Activated CD8-positive, alpha-beta memory T cell treated with anti-CD3 and anti-CD28 coated beads for 4 hours (primary cell): Measurements from ENCODE around the gene PALM3.

Experiments used
- DNase-seq, 2 donors: peaks; one replicate each; pipeline ENCODE4 v3.0.0-alpha.2; 2020; ENCODE audit warnings: low read depth in 2 of 2

The PALM3 gene

DNA sequence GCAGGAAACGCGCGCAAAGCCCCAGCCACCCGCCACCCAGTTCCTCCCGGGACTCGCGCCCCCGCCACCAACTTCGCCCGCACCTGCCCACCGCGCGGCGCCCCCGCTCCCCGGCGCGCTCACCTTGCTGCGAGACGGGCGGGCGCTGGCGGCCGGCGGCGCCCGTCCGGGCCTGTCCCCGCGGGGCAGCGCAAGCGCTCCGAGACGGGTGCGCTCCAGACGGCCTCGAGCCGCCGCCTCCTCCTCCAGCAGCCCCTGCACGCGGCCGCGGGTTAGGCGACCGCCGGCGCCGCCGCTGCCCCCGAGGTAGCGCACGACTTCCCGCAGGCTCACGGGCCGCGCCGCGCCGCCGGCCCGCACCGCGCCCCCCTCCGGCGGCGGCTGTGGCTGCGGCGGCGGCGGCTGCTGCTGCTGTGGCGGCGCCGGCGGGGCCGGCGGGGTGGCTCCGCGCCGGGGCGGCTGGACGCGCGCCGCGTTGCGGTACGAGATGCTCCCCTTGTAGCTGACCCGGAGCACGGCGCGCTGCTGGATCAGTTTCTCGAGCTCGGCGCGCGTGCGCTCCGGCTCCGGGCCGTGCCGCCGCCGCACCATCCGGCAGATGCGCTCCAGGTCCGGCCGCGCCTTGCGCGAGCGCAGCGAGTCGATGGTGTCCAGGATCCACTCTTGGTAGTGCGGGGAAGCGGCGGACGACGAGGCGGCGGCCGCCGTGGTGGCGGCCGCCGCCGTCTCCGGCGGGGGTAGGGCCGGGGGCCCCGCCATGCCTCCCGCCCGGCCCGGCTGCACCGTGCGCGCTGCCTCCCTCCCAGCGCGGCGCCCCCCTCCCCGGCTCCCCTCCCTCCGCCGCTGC is 28.0 kb upstream of the PALM3 start:
- no peak for DNase-seq

DNA sequence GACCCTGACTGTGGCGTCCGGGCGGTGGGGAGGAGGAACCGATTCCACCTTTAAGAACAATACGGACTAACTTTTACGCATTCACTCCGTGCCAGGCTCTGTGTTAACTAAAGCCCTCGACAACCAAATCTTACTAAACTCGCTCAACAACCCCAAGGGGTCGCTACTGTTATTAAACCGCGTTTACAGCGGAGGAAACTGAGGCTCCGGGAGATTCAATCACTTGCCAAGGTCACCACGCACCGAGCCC is 27.5 kb upstream of the PALM3 start:
- no peak for DNase-seq

DNA sequence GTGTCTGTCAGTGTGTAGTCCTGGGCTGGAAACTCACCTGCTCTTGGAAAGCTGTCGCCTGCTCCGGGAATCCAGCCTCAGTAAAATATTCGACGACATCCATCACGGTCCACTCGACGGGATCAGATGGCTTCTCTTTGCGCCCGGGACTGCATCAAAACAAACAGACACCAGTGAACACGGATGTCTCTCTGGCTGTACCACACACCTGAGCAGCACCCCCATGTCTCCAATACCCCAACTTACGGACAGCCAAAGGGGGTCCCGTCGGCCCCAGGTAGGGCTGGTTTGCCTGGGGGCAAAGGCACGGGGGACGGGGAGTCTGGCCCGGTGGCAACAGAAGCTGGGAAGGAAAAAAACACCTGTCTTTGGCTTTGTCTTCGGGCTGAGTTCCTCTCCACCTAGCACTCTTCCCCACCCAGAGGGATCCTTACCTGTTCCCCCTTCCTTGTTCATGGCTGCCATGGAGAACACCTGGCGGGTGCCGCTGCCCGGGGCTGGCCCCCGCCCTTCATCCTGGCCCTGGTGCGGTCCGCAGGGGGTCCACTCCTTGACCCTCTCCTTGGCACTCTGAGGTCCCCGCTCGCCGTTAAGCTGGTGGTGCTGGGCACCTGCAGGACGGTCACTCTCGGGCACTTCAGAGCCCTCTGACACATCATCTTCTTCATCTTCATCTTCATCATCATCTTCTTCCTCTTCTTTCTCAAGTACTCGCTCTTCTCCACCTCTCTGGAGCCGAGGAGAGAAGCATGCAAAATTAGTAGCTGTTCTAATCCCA is 26.9 kb upstream of the PALM3 start:
- no peak for DNase-seq

DNA sequence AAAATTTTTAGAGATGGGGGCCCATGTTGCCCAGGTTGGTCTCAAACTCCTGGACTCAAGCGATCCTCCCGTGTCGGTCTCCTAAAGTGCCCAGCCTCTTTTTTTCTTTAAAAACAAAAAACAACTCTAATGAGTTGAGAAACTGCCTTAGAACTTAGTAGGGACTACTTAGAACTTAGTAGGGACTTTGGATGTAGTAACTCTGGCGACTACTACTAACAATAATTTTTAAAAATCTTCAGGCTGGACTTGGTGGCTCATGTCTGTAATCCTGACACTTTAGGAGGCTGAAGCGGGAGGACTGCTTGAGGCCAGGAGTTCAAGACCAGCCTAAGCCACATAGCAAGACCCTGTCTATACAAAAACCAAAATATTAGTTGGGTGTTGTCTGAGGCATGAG is 24.2 kb upstream of the PALM3 start:
- no peak for DNase-seq

DNA sequence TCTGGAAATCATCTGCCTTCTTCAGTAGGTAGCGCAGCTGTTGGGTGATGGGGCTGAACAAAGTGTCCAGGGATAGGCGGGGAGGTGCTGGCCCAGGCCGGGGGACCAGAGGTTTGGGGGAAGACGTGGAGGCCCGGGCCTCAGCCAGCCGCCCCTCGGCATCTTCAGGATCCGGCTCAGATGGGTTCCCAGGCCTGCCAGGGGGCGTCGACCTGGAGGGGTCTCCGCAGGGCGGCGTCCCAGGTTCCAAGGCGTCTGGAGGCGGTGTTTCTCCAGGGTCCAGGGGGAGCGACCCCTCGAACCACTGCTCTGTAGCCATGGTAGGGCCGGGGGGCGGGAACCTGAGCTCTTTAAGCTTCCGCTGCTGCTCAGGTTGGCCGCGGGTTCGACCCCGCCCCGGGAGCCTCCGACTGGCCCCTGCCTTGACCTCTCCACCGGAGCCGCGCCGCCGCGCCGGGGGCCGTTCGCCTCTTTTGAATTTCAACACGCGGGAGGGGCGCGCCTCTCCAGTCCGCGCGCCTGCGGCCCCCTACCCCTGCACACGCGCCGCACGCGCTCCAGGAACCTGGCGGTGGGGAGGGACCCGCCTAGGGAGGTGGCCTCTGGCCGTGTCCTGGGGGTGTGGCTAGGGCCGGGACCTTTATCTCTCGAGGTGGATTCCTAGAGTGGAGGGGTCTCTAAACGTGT is 23.6 kb upstream of the PALM3 start, which contains the start of gene C19orf67:
Gene C19orf67, minus strand, starts transcription at position 475 of the 687 bp plus-strand sequence. Its CDS starts 156 bp downstream, at position 319.
- no peak for DNase-seq

DNA sequence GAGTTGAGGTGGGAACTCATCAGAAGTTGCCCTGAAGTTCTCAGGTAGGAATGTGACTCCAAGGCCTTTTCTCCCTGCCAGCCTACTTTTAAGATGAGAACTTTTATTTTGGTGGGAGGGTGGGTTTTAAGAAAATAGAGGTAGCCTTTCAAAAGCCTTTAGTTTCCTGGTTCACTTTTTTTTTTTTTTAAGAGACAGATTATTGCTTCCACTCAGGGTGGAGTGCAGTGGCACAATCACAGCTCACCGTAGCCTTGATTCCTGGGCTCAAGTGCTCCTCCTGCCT is 20.7 kb upstream of the PALM3 start:
- DNase-seq, result no peak

DNA sequence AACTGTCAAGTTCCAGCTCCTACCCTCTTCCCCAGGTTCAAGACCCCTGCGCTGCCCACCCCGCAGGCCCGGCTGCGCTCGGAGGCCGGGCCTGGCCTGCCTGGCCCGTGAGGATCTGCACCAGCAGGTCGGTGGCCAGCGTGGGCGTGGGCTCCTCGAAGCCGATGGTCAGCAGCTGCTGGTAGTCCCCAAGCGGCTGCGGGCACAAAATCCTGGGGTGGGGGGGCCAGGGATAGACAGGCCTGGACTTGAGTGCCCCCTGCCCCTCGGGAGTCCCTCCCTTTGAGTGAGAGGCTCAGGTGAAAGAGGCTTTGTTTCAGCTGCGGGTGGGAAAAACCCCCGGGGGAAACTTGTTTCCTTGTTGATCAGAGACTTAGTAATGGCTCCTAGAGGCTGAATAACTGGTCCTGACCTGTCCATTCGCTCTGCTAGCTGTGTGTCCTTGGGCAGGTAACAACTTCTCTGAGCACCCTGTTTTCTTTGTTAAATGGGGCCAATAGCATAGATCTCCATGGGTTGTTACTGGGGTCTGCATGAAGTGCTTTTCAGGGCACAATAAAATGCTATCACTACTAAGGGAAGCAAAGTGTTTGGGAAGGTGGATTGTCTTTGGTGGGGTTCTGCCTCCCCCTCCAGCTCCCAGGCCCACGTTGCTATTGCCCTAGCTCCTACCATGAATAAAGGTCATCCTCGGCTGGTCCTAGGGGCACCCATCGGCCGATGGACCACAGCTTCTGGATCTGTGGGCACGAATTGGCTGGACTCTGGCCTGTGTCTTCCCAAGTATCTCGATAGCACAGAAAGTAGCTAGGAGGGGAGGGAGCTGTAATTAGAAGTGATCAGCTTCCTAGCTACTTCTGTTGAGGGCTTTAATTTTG is 20.2 kb upstream of the PALM3 start:
- no peak for DNase-seq

DNA sequence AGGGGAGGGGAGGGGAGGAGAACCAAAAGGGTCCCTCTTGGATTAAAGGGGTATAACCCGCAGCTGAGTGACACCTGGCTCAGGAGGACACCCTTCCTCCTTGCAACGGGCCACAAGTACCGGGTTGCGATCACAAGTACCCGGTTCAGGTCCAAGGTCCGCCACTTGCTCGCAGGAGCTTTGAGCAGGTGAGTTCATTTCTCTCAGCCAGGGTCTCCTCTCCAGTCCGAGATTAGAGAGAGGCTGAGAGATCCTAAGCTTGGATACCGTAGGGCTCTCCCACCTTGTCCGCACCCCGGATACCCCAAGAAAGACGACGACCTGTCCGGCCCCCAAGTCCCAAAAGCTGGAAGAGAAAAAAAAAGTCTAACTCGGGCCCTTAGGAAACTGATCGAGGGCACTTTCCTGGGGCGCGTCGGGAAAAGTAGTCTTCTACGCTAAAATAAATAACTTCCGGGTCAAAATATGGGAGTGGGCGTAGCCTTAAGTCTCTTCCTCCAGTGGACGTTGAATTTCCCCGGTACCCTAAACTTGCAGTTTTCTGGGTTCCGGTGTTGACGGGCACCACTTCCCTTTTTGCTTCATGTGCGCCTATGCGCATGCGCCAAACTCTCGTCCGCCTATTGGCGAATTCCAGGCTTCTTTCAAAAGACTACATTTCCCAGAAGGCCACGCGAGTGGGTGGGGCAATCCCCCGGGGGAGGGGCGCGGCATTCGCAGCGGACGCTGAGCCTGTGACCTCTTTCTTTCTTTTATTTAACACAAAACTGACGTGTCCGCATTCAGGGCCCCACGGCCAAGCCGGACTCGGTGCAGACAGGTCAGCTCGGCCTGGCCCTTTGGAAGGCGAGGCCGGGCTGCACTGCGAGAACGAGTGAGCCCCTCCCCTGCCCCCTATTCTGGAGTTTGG is 19.3 kb upstream of the PALM3 start:
- DNase-seq, result peak; percentile 99

DNA sequence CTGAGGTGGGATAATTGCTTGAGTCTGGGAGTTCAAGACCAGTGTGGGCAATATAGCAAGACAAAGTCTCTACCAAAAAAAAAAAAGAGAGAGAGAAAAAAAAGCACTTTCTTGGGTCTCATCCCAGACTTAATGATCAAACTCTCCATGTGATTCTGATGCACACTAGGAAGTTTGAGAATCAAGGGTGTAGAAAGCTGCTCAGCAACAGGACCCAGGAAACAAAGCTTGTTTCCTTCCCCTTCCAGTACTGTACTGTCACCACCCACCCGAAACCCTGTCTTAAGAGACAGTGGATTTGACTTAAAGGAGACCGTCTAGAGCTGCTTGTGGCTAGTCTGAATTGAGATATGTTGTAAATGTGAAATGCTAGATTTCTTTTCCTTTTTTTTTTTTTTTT is 16.5 kb upstream of the PALM3 start:
- DNase-seq, result no peak

DNA sequence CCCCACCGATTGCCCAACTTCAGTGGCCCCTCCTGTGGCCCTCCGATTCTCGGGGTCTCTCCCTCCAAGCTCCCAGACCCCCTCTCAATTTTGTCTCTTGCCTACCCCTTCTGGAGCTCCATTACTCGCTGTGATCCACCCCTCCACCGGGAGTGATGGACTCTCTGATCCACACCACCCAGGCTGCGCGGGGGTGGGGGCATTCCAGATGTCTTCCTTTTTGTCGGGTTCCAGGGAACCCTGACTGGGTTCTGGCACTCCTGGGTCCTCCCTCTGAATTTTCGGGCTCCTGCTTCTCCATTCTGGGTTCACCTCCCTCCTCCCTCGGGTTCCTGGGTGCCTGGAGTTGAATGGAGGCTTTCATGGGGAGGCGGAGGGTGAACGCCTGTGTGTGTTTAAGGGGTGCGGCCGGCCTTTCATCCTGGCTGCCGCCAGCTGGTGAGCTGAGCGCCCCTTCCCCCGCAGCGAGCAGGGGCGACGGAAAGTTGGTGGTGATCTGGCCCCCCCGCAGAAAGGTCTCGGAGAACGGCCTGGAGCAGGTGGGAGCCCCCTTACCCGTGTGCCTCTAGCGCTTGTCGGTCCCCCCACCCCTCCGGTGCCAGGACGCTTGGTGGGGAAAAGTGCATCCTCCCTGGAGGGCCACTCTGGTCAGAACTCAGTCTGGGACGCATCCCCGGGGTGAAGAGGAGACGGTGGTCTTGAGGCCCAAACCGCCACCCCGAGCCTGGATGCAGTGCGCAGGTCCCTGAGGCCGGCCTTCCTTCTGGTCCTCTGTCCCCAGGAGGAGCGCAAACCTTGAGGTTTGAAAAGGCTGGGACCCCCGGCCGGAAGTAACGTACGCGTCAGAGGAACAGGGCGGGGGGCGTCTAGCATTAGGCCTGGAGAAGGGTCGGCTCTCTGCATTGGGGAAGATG is 12.3 kb upstream of the PALM3 start:
- DNase-seq, result no peak

DNA sequence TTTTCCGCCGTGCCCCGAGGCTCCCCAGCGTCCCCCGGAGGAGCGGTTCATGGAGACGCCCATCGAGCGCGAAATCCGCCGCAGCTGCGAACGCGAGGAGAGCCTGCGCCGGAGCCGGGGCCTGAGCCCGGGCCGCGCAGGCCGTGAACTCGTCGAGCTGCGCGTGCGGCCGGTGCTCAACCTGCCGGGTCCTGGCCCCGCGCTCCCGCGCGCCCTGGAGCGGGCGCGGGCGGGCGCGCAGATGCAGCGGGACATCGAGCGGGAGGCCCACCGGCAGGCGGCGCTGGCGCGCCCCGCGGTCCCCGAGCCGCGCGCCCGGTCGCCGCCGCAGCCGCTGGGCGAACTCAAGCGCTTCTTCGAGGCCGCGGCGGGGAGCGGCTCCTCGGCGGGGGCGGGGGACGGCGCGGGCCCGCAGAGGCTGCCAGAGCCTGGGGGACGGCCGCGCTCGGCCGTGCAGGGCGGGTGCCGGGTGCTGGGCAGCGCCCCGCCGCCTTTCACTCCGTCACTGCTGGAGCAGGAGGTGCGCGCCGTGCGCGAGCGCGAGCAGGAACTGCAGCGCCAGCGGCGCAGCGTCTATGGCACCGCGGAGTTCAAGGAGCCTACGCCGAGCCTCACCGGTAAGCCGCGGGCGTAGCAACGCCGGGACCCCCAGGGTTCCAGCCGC is 11.5 kb upstream of the PALM3 start:
- DNase-seq, result peak in 1 of 2 donors; percentile 36

DNA sequence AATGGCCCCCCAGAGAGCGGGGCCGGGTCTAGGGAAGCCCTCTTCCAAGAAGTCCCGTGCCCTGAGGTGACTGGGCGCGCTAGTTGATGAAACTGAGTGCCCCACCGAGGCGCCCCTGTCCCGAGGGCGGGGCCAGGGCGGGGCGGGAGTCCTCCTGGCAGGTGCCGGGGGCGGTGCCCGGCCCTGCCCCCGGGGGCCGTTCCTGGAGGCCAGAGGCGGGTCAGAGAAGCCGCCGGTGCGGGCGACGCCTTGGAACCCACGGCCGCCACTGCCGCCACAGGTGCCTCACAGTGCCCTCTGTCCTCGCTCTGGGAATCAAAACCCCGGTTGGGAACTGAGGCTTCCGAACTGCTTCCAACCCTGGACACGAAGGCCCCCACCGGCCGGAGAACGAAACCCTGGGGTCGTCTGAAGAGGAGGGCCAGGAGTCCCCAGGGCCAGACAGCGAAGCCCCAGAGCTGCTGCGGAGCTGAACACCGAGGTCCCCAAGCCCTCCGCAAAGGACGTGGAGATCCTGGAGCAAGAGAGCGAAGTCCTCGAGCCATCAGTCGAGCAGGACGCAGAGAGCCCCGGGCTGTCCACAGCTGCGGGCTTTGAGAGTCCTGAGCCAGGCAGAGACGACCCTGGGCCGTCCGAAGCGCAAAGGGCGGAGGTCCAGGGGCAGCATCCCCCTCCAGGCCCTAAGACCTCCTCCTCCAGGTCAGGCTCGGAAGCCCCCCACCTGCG is 10.8 kb upstream of the PALM3 start, which contains the start of gene MISP3:
Gene MISP3, plus strand, starts transcription at position 252 of the 726 bp plus-strand sequence. CDS start 524 bp downstream, outside the sequence.
- DNase-seq, result no peak

DNA sequence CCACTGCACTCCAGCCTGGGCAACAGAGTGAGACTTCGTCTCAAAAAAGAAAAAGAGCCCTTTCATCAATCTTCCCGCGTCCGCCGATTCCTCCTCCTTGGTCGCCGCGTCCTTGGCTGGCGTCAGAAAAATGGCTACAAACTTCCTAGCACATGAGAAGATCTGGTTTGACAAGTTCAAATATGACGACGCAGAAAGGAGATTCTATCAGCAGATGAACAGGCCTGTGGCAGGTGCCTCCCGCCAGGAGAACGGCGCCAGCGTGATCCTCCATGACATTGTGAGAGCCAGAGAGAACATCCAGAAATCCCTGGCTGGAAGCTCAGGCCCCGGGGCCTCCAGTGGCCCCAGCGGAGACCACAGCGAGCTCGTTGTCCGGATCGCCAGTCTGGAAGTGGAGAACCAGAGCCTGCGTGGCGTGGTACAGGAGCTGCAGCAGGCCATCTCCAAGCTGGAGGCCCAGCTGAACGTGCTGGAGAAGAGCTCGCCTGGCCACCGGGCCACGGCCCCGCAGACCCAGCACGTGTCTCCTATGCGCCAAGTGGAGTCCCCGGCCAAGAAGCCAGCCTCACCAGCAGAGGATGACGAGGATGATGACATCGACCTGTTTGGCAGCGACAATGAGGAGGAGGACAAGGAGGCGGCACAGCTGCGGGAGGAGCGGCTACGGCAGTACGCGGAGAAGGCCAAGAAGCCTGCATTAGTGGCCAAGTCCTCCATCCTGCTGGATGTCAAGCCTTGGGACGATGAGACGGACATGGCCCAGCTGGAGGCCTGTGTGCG is 8.6 kb upstream of the PALM3 start:
- DNase-seq, result no peak

DNA sequence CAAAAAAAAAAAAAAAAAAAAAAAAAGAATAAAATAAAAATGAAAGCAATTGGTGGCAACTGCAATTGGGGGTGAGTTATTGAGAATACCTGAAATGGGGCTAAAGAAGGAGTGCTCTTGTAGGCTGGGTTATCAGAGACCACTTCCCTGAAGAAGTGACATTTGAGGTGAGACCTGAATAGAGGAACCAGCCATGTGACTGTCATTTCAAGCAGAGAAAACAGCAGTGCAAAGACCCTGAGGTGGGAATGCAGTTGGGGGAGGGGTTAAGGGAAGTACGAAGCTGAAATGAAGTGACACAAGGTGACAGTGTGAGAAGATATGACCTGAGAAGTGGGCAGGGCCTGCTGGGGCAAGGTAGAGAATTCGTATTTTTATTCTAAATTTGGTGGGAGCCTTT is 4.3 kb upstream of the PALM3 start:
- no peak for DNase-seq

DNA sequence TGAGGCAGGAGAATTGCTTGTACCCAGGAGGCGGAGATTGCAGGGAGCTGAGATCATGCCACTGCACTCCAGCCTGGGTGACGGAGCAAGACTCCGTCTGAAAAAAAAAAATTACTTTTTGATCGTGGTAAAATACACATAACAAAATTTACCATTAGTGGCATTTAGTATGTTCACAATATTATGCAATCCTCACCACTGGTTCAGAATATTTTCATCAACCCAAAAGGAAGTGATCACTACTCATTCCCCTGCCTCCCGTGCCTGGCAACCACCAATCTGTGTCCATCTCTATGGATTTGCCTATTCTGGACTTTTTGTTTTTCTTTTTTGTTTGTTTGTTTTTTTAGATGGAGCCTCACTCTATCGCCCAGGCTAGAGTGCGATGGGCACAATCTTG is 1.2 kb upstream of the PALM3 start:
- no peak for DNase-seq

DNA sequence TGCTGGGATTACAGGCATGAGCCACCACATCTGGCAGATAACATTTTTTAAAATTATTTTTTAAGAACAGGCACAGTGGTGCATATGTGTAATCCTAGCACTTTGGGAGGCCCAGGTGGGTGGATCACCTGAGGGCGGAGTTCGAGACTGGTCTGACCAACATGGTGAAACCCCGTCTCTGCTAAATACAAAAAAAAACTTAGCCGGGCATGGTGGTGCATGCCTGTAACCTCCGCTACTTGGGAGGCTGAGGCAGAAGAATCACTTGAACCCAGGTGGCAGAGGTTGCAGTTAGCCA is 631 bp upstream of the PALM3 start:
- no peak for DNase-seq

DNA sequence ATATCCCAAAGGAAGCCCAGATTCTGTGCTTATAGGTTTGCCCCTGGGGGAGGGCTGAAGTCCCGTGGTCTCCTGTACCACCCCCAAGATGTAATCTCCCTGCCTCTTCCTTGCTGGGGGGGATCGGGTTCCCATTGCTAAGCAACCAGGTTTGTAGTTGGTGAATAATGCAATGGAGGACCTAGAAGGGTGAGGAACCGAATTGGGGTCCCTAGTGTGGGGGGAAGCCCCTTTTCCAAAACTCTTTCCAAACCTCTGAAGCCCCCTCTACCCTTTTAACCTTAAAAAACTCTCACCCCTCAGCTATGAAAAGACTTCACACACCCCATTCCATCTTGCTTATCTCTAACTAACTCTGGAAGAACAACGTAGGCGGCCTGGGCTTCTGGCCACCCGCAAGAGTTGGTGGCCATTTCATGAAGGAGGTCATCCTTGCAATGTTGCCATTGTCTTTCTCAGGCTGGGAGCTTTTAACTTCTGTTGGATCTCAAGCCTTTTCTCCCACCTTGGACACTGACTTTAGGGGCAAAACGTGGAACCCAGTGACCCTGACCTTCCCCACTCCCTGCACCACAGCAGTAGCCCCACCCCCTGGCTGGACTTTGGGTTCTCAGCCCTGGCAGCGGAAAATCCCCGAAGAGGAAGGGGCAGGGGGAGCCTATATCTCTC is 661 bp downstream of the PALM3 start:
- DNase-seq, result no peak
